Kidney (tissue), 14 donors: ENCODE results near the gene SFSWAP. TPM values are rescaled to one million over a fixed set of nuclear protein-coding genes. Genes with fewer than 3 reads are reported as not detected.
"Not testable (repeated sequence)": the region's sequence is repeated elsewhere in the genome, so short reads cannot be mapped to it uniquely, and the experiment has no call there.

Experiments used
- DNase-seq, 5 donors: peaks; one replicate each; pipeline ENCODE4 v3.0.0-alpha.2; 2013 to 2020
- FAIRE-seq: peaks from 2 replicates; lab custom pipeline; 2012; peaks lifted over from hg19 to GRCh38; lab: Jason Lieb, UNC
- H3K27ac ChIP-seq, 2 donors: one replicate each; pipeline ENCODE4 v1.7.0; 2013; ENCODE audit warnings: low read depth in 2 of 2, low read length in 2 of 2, inconsistent platforms in 1 of 2
- H3K27me3 ChIP-seq: one replicate; pipeline ENCODE4 v1.7.1; 2013; ENCODE audit warnings: low read length, inconsistent platforms; ENCODE audit not compliant: control insufficient read depth, insufficient read depth
- H3K36me3 ChIP-seq, 3 donors: one replicate each; pipeline versions ENCODE4 v1.7.0 to v1.7.1; 2013; ENCODE audit warnings: low read length in 3 of 3, control low read depth in 1 of 3, inconsistent platforms in 1 of 3; ENCODE audit not compliant: insufficient read depth in 3 of 3, control insufficient read depth in 2 of 3
- H3K4me1 ChIP-seq, 3 donors: one replicate each; pipeline versions ENCODE4 v1.7.0 to v1.7.1; 2013; ENCODE audit warnings: low read length in 3 of 3, inconsistent platforms in 1 of 3, low read depth in 1 of 3; ENCODE audit not compliant: control insufficient read depth in 2 of 3, insufficient read depth in 2 of 3
- H3K4me3 ChIP-seq, 3 donors: one replicate each; pipeline versions ENCODE4 v1.7.0 to v1.8.1; 2013; ENCODE audit warnings: low read length in 3 of 3, control low read depth in 1 of 3, inconsistent platforms in 1 of 3
- H3K9ac ChIP-seq, 3 donors: one replicate each; pipeline versions ENCODE4 v1.7.0 to v1.7.1; 2013; ENCODE audit warnings: low read length in 3 of 3, control low read depth in 1 of 3, inconsistent platforms in 1 of 3
- H3K9me3 ChIP-seq, 3 donors: one replicate each; pipeline versions ENCODE4 v1.7.0 to v1.7.1; 2013; ENCODE audit warnings: low read length in 3 of 3, control low read depth in 1 of 3, inconsistent platforms in 1 of 3; ENCODE audit not compliant: control insufficient read depth in 2 of 3, insufficient read depth in 1 of 3
- CTCF ChIP-seq: IDR thresholded peaks from 3 replicates; pipeline ENCODE4 v1.5.1; 2012; ENCODE audit warnings: mild to moderate bottlenecking, moderate library complexity, borderline replicate concordance; ENCODE audit not compliant: insufficient read depth; ENCODE audit errors: extremely low read depth
- intact Hi-C: fragments of 100-400 bp; cut with DNase I; formaldehyde crosslinking; loops from one replicate; pipeline ENCODE4 v1.11.1; 2022
- polyA plus RNA-seq: library from polyadenylated mRNA; stranded (reverse); fragments of 350-450 nt; fragmentation: Illumina TruSeq; extraction: RNeasy Lipid Tissue Mini Kit (QIAGEN cat#74804); gene quantifications from one replicate; pipeline ENCODE4 v1.2.3, GENCODE V29; 2014; ENCODE audit warnings: low read depth, low replicate concordance; ENCODE audit not compliant: insufficient read depth
- total RNA-seq: library from RNA; stranded (reverse); fragmentation: NEBNext Ultra II Directional; extraction: Animal tissue kit (Norgen Biotek cat#: 25700); gene quantifications from one replicate; pipeline ENCODE4 v1.2.1, GENCODE V29; 2021
- donor health status: control.
- donor health status: control.
- donor health status: control.
- donor health status: control.
- donor health status: control.
- donor health status: DM: yes; HTN: yes; CAD: no.
- donor health status: Normal renal cell carcinoma (clear cell type).

Gene SFSWAP
- total and polyA plus RNA-seq, 2 donors from 2014 or later, result 13.9 to 46.2 TPM

GRCh38 chr12:131666978-131667601, 43.8 kb upstream of the SFSWAP start:
- H3K36me3 ChIP-seq, intact Hi-C loops, H3K9me3 ChIP-seq, DNase-seq, H3K27me3 ChIP-seq, H3K4me3 ChIP-seq, H3K27ac ChIP-seq, H3K4me1 ChIP-seq, FAIRE-seq, H3K9ac ChIP-seq: not testable (repeated sequence)

DNA sequence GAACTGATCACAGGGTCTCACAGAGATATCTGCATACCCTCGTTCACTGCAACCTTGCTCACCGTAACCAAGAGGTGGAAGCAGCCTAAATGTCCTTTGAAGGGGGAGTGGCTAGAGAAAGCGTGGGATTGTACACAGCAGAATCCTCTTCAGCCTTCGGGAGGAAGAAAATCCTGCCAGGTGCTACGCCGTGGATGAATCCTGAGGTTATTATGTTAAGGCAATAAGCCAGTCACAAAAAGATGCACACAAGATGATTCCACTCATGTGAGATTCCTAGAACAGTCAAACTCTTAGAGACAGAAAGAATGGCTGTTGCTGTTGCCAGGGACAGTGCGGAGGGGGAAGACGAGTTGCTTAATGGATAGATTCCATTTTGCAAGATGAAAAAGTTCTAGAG, 39.6 kb upstream of the SFSWAP start:
- FAIRE-seq, result no peak
- Histone ChIP-seq H3K4me1 (no peaks in the 10 kb centered on the region), H3K36me3 (no peaks in the 10 kb centered on the region), H3K9ac (no peak overlapping the region), H3K27me3 (no peaks in the 10 kb centered on the region), H3K9me3 (peaks cover 0 to 4% (median 0%) of the 10 kb centered on the region in 3 donors), H3K27ac (no peak overlapping the region), H3K4me3 (no peak overlapping the region)
- no peak for DNase-seq
- TF ChIP-seq CTCF, result no peak
- intact Hi-C loops, result no loop called here

DNA sequence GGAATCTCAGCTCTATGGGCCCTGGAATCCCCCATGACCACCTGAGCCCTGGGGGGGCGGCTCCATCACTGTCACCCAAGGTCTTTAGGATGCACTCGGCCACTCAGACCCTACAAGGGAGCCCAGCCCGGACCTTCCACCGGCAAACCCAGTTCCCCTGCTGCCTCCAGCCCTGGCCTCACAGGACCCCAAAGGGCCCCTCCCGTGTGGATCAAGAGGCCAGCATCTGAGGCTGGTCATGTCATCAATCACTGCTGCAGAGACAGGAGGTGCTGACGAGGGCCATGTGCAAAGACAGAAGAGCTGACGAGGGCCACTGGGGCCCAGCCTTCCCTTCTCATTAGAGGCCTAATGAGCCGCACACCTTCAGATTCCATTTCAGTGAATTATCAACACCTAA, 39.0 kb upstream of the SFSWAP start:
- Histone ChIP-seq H3K4me1 (no peaks in the 10 kb centered on the region), H3K4me3 (no peak overlapping the region), H3K9ac (no peak overlapping the region), H3K27me3 (no peaks in the 10 kb centered on the region), H3K9me3 (peaks cover 0 to 4% (median 0%) of the 10 kb centered on the region in 3 donors), H3K27ac (no peak overlapping the region), H3K36me3 (no peaks in the 10 kb centered on the region)
- TF ChIP-seq CTCF, result no peak
- FAIRE-seq, result no peak
- intact Hi-C loops, result no loop called here
- DNase-seq, result peak in 1 of 5 donors; percentile 49

DNA sequence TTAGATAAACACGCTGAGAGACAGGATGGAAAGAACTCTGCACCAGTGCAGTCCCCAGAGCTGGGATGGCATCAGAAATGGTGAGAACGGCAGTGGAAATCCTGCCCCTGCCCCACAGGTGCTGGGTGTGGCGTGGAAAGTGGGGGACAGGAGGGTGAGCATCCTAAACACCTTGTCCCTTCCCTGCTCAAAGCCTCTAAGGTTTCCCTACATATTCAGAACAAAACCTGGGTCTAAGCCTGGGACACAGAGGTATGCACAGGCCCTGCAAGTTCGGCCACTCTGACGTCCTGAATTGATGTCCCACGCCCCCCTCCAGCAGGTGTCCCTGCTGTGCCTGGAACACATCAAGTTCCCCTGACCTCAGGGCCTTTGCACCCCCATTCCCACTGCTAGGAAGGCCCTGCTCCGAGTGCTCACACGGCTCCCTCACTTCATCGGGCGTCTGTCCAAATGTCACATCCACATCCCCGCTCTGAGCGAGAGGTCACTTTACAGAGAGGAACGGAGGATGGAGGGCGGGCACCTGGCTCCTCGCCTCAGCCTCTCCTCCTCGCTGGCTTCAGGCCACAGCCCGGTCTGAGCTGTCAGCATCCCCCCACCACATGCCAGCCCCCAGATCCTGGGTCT, 38.5 kb upstream of the SFSWAP start:
- Histone ChIP-seq H3K36me3 (no peaks in the 10 kb centered on the region), H3K27me3 (no peaks in the 10 kb centered on the region), H3K27ac (no peak overlapping the region), H3K9me3 (peaks cover 0 to 4% (median 0%) of the 10 kb centered on the region in 3 donors), H3K9ac (no peak overlapping the region), H3K4me3 (no peak overlapping the region), H3K4me1 (no peaks in the 10 kb centered on the region)
- TF ChIP-seq CTCF, result no peak
- intact Hi-C loops, result no loop called here
- DNase-seq, result peak in 2 of 5 donors; percentile 34 to 63
- no peak for FAIRE-seq
